Liver (tissue), 3 donors: ENCODE results near the gene FAM83C.

Experiments used
- GABPA ChIP-seq, 2 donors: IDR thresholded peaks in 1 of 2; conservative IDR thresholded peaks in 1 of 2; 2 replicates each; pipeline ENCODE4 v1.6.1; 2016; ENCODE audit warnings: antibody characterized with exemption in 2 of 2, mild to moderate bottlenecking in 1 of 2, moderate library complexity in 1 of 2
- TF ChIP-seq, protein P1 (sequence below): fragments of 150-350 bp; IDR thresholded peaks from 2 replicates; pipeline ENCODE4 v1.5.1; 2017; ENCODE audit warnings: improper control_type of control experiment, low read depth, low read length; ENCODE audit not compliant: missing input control
- TF ChIP-seq, protein P2 (sequence below): IDR thresholded peaks from 2 replicates; pipeline ENCODE4 v1.6.1; 2016; ENCODE audit warnings: antibody characterized with exemption
- donor health status: healthy.
- donor health status: healthy.

DNA sequence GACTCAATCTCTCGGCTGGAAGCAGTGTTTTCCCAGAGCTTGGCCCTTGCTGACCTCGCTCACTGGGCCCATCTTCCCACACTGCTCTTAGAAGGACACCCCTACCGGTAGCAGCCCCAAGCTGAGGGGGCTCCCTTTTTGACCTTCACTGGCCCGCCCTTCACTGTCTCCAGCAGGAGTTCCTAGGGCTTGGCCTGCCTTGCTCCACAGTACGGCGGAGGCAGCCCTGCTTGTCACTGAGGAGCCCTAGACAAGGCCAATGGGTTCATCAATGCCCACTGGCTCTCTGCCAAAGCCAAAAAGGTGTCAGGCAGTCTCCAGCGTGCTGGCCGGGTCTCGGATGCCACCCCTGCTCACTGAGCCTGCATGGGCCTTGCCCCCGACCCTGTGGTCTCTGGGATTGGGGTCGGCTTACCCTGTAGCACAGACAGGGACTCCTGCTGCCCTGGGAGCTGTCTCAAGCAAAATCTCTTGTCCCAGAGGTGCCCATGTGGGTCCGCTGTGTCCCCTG is 16.4 kb downstream of the FAM83C start:
- TF ChIP-seq, protein P1, sequence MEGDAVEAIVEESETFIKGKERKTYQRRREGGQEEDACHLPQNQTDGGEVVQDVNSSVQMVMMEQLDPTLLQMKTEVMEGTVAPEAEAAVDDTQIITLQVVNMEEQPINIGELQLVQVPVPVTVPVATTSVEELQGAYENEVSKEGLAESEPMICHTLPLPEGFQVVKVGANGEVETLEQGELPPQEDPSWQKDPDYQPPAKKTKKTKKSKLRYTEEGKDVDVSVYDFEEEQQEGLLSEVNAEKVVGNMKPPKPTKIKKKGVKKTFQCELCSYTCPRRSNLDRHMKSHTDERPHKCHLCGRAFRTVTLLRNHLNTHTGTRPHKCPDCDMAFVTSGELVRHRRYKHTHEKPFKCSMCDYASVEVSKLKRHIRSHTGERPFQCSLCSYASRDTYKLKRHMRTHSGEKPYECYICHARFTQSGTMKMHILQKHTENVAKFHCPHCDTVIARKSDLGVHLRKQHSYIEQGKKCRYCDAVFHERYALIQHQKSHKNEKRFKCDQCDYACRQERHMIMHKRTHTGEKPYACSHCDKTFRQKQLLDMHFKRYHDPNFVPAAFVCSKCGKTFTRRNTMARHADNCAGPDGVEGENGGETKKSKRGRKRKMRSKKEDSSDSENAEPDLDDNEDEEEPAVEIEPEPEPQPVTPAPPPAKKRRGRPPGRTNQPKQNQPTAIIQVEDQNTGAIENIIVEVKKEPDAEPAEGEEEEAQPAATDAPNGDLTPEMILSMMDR: no peak
- no peak for TF ChIP-seq GABPA (IDR thresholded peaks at IDR 0.05 in 1 of 2, conservative IDR thresholded peaks at IDR 0.05 in 1 of 2)
- TF ChIP-seq, protein P2, sequence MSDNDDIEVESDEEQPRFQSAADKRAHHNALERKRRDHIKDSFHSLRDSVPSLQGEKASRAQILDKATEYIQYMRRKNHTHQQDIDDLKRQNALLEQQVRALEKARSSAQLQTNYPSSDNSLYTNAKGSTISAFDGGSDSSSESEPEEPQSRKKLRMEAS: no peak
